Endothelial cell of umbilical vein (primary cell): ENCODE data around the gene MORC4. TPM values are rescaled to one million over a fixed set of nuclear protein-coding genes. Genes with fewer than 3 reads are reported as not detected.

Experiments used
- BruUV-seq: library from RNA; stranded (reverse); fragments of 400-500 nt; replicated peaks from 2 replicates; lab custom pipeline; 2021; lab: Mats Ljungman, UMichigan
- CTCF ChIA-PET: fragments of 300-600, 350-600 bp; sonication (Branson Sonifier 250); formaldehyde crosslinking; loops from one replicate; lab custom pipeline; 2021; ENCODE audit warnings: antibody characterized with exemption, inconsistent platforms; lab: Charles Lee
- POLR2A ChIA-PET: fragments of 300-600, 350-600 bp; sonication (Branson Sonifier 250); formaldehyde crosslinking; loops from one replicate; lab custom pipeline; 2021; ENCODE audit warnings: antibody characterized with exemption, inconsistent platforms; lab: Charles Lee
- DNase-seq: peaks from one replicate; pipeline ENCODE4 v3.0.0-alpha.2; 2011; ENCODE audit warnings: low read depth, low spot score
- FAIRE-seq: peaks from 2 replicates; lab custom pipeline; 2011; peaks lifted over from hg19 to GRCh38; lab: Jason Lieb, UNC
- H2AFZ ChIP-seq: 2 replicates; pipeline ENCODE4 v1.6.0; 2012; ENCODE audit warnings: low read depth, low read length, control low read depth, inconsistent platforms
- H3K27ac ChIP-seq: 2 replicates; pipeline ENCODE4 v1.5.1; 2011; ENCODE audit warnings: low read depth, mild to moderate bottlenecking, control low read depth, low read length, moderate library complexity; ENCODE audit not compliant: insufficient read depth
- H3K27me3 ChIP-seq, 2 experiments: 2 replicates each; pipeline versions ENCODE4 v1.6.0 to v1.6.1; 2011; ENCODE audit warnings: low read length in 2 of 2, mixed read lengths in 1 of 2; ENCODE audit not compliant: control insufficient read depth in 2 of 2, insufficient read depth in 2 of 2
- H3K36me3 ChIP-seq, 2 experiments: 2 replicates in 1 of 2; 3 replicates in 1 of 2; pipeline ENCODE4 v1.5.1; 2011; ENCODE audit warnings: low read length in 2 of 2, mild to moderate bottlenecking in 1 of 2, moderate library complexity in 1 of 2; ENCODE audit not compliant: control insufficient read depth in 2 of 2, insufficient read depth in 2 of 2; ENCODE audit errors: extremely low read depth in 1 of 2
- H3K4me1 ChIP-seq: 3 replicates; pipeline ENCODE4 v1.5.1; 2011; ENCODE audit warnings: mild to moderate bottlenecking, low read length; ENCODE audit not compliant: control insufficient read depth, insufficient read depth; ENCODE audit errors: extremely low read depth
- H3K4me2 ChIP-seq: 2 replicates; pipeline ENCODE4 v1.6.1; 2011; ENCODE audit warnings: low read length, control low read depth, mixed read lengths; ENCODE audit not compliant: insufficient read depth
- H3K4me3 ChIP-seq, 3 experiments: fragments of 200-600 bp in 1 of 3; sonication (generic), shearing (Covaris generic) in 1 of 3; replicated peaks in 1 of 3; 2 replicates each; pipeline ENCODE4 v1.5.1; 2011 to 2016; ENCODE audit warnings: control low read depth in 3 of 3, low read length in 3 of 3, mild to moderate bottlenecking in 2 of 3, inconsistent platforms in 1 of 3, low read depth in 1 of 3, moderate library complexity in 1 of 3; ENCODE audit not compliant: insufficient read depth in 1 of 3
- H3K79me2 ChIP-seq: 2 replicates; pipeline ENCODE4 v1.6.0; 2012; ENCODE audit warnings: low read length, inconsistent platforms; ENCODE audit not compliant: control insufficient read depth, insufficient read depth
- H3K9ac ChIP-seq: replicated peaks from 2 replicates; pipeline ENCODE3; 2011; ENCODE audit warnings: low read length, control low read depth; ENCODE audit not compliant: insufficient read depth; ENCODE audit errors: extremely low read depth
- H3K9me1 ChIP-seq: replicated peaks from 3 replicates; pipeline ENCODE4 v1.6.0; 2011; ENCODE audit warnings: mild to moderate bottlenecking, low read length; ENCODE audit not compliant: control insufficient read depth, insufficient read depth; ENCODE audit errors: extremely low read depth
- H3K9me3 ChIP-seq: replicated peaks from 2 replicates; pipeline ENCODE4 v1.5.1; 2012; ENCODE audit warnings: low read length, inconsistent platforms; ENCODE audit not compliant: control insufficient read depth, insufficient read depth
- H4K20me1 ChIP-seq: replicated peaks from 2 replicates; pipeline ENCODE3; 2011; ENCODE audit warnings: mild to moderate bottlenecking, low read length; ENCODE audit not compliant: control insufficient read depth, insufficient read depth; ENCODE audit errors: extremely low read depth
- EZH2 ChIP-seq: IDR thresholded peaks from 2 replicates; pipeline ENCODE4 v1.6.1; 2012; ENCODE audit warnings: borderline replicate concordance, low read depth, mild to moderate bottlenecking, moderate library complexity, low read length, inconsistent platforms; ENCODE audit not compliant: severe bottlenecking
- FOS ChIP-seq: IDR thresholded peaks from 2 replicates; pipeline ENCODE4 v1.6.1; 2011; ENCODE audit warnings: mild to moderate bottlenecking, low read length, moderate library complexity, borderline replicate concordance; ENCODE audit not compliant: insufficient read depth
- GATA2 ChIP-seq: IDR thresholded peaks from 2 replicates; pipeline ENCODE4 v1.7.0; 2011; ENCODE audit warnings: low read depth, mild to moderate bottlenecking, moderate library complexity, mixed read lengths, low read length; ENCODE audit not compliant: insufficient read length, insufficient read depth
- JUN ChIP-seq: IDR thresholded peaks from 2 replicates; pipeline ENCODE4 v1.6.1; 2011; ENCODE audit warnings: borderline replicate concordance, low read depth; ENCODE audit not compliant: insufficient read length, insufficient read depth
- MYC ChIP-seq: IDR thresholded peaks from one replicate; pipeline ENCODE4 v1.6.1; 2011; ENCODE audit warnings: mild to moderate bottlenecking, low read depth, low read length
- POLR2A ChIP-seq: IDR thresholded peaks from 2 replicates; pipeline ENCODE4 v1.6.1; 2012; ENCODE audit warnings: low read depth, mild to moderate bottlenecking, control low read depth, low read length
- POLR2AphosphoS5 ChIP-seq: IDR thresholded peaks from 2 replicates; pipeline ENCODE4 v1.6.1; 2012; ENCODE audit warnings: low read depth, mild to moderate bottlenecking, control low read depth, low read length, moderate library complexity; ENCODE audit not compliant: insufficient read depth
- dilution Hi-C: fragments of 300-500 bp; cut with MboI; formaldehyde crosslinking; loops from one replicate; pipeline ENCODE4 v1.15.0; 2019; ENCODE audit warnings: low sequenced_read_pairs; ENCODE audit not compliant: extremely low pct_ligation_motif_present
- intact Hi-C: fragments of 100-400 bp; cut with micrococcal nuclease; formaldehyde crosslinking; loops from one replicate; pipeline ENCODE4 v1.10.0; 2022
- polyA plus RNA-seq, 4 experiments: library from polyadenylated mRNA; depleted of rRNA in 3 of 4; stranded (reverse) in 3 of 4; unstranded in 1 of 4; fragments of >200 nt; gene quantifications; 2 replicates each; pipeline versions ENCODE4 v1.2.1 to v1.2.3, GENCODE V29; 2011 to 2012; ENCODE audit warnings: missing spikeins in 1 of 4
- total RNA-seq: library from RNA; stranded (reverse); gene quantifications from 2 replicates; pipeline ENCODE4 v1.2.3, GENCODE V29; 2021
- TF ChIP-seq, protein P1 (sequence below): IDR thresholded peaks from 2 replicates; pipeline ENCODE4 v1.6.1; 2011; ENCODE audit not compliant: insufficient read depth, insufficient read length
- TF ChIP-seq, protein P2 (sequence below), 2 donors: IDR thresholded peaks; 1 replicate in 1 of 2; 2 replicates in 1 of 2; pipeline ENCODE4 v1.5.1; 2011; ENCODE audit warnings: low read length in 2 of 2, mild to moderate bottlenecking in 2 of 2, moderate library complexity in 2 of 2, control low read depth in 1 of 2, inconsistent platforms in 1 of 2, low read depth in 1 of 2; ENCODE audit not compliant: insufficient read depth in 1 of 2; ENCODE audit errors: extremely low read depth in 1 of 2

MORC4 gene
- total and polyA plus RNA-seq, 2 donors (not counting 3 experiments of a cell fraction or from before 2014, with no cell fraction given), result 4.3 to 12.0 TPM

DNA sequence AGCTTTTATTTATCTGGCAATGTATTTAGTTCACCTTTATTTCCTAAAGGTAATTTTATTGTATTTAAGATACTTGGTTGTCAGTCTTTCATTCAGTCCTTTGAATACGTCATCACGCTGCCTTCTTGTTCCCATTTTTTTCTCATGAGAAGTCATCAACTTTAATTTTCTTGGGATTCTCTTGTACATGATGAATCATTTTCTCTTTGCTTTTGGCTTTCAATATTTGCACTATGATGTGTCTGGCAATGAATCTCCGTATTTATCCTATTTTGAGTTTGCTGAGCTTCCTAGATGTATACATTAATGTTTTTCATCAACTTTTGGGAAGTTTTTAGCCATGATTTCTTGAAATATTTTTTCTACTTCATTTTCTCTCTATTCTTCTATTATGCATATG is 51.4 kb downstream of the MORC4 start:
- H4K20me1 ChIP-seq, result no peaks in the 10 kb centered on the region
- dilution Hi-C loops, result no loop called here
- no peaks in the 10 kb centered on the region for H3K36me3 ChIP-seq
- intact Hi-C loops, result no loop called here
- H3K9me1 ChIP-seq, result no peaks in the 10 kb centered on the region
- H3K4me1 ChIP-seq, result no peaks in the 10 kb centered on the region
- no peak overlapping the region for H3K4me3 ChIP-seq
- no peak overlapping the region for H3K9ac ChIP-seq
- H3K4me2 ChIP-seq, result no peak overlapping the region
- H3K79me2 ChIP-seq, result no peaks in the 10 kb centered on the region
- H2AFZ ChIP-seq, result no peak overlapping the region
- BruUV-seq, result no TSS peak
- DNase-seq (no peak), FAIRE-seq (no peak)
- CTCF ChIA-PET, result interaction anchor here (1.0 kb wide), 1 partner anchor 11 kb away, joined by 4 read pairs; no protein-coding TSS in a partner anchor
- POLR2A ChIA-PET, result no interaction called here
- no peaks in the 10 kb centered on the region for H3K9me3 ChIP-seq
- H3K27ac ChIP-seq, result no peak overlapping the region
- no peak for TF ChIP-seq MYC
- no peak for TF ChIP-seq POLR2A
- TF ChIP-seq, protein P1, sequence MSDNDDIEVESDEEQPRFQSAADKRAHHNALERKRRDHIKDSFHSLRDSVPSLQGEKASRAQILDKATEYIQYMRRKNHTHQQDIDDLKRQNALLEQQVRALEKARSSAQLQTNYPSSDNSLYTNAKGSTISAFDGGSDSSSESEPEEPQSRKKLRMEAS, result no peak
- no peak for TF ChIP-seq POLR2AphosphoS5
- TF ChIP-seq, protein P2, sequence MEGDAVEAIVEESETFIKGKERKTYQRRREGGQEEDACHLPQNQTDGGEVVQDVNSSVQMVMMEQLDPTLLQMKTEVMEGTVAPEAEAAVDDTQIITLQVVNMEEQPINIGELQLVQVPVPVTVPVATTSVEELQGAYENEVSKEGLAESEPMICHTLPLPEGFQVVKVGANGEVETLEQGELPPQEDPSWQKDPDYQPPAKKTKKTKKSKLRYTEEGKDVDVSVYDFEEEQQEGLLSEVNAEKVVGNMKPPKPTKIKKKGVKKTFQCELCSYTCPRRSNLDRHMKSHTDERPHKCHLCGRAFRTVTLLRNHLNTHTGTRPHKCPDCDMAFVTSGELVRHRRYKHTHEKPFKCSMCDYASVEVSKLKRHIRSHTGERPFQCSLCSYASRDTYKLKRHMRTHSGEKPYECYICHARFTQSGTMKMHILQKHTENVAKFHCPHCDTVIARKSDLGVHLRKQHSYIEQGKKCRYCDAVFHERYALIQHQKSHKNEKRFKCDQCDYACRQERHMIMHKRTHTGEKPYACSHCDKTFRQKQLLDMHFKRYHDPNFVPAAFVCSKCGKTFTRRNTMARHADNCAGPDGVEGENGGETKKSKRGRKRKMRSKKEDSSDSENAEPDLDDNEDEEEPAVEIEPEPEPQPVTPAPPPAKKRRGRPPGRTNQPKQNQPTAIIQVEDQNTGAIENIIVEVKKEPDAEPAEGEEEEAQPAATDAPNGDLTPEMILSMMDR (IDR thresholded peaks at IDR 0.05; ENCODE audit: extremely low read depth in 1 of 2, insufficient read depth in 1 of 2, low read depth in 1 of 2, low read length in 2 of 2), result no peak
- no peaks in the 10 kb centered on the region for H3K27me3 ChIP-seq

GRCh38 chrX:106946464-106946863 is 53.5 kb downstream of the MORC4 start:
- CTCF ChIA-PET, result interaction anchor here (1.0 to 1.5 kb wide), 2 partner anchors 14 to 48 kb away, joined by 3 to 4 read pairs; no protein-coding TSS in a partner anchor
- intact Hi-C loops, result no loop called here
- no TSS peak for BruUV-seq

More at GRCh38 chrX:106946464-106946863, 53.5 kb downstream of the MORC4 start:
- POLR2A ChIA-PET, result no interaction called here
- H3K27me3 ChIP-seq, result no peaks in the 10 kb centered on the region
- FAIRE-seq (no peak), DNase-seq (no peak)
- H3K79me2 ChIP-seq, result no peaks in the 10 kb centered on the region
- H3K4me2 ChIP-seq, result no peak overlapping the region
- TF ChIP-seq MYC (no peak), FOS (no peak), EZH2 (no peak), GATA2 (no peak), POLR2AphosphoS5 (no peak), JUN (no peak), POLR2A (no peak)
- TF ChIP-seq, protein P1, result no peak
- TF ChIP-seq, protein P2 (IDR thresholded peaks at IDR 0.05; ENCODE audit: extremely low read depth in 1 of 2, insufficient read depth in 1 of 2, low read depth in 1 of 2, low read length in 2 of 2), result no peak
- no peak overlapping the region for H3K9ac ChIP-seq
- dilution Hi-C loops, result no loop called here
- H3K27ac ChIP-seq, result no peak overlapping the region
- no peaks in the 10 kb centered on the region for H4K20me1 ChIP-seq
- H3K9me3 ChIP-seq, result no peaks in the 10 kb centered on the region
- H3K4me3 ChIP-seq, result no peak overlapping the region
- H3K4me1 ChIP-seq, result no peaks in the 10 kb centered on the region
- H2AFZ ChIP-seq, result no peak overlapping the region
- H3K9me1 ChIP-seq, result no peaks in the 10 kb centered on the region
- no peaks in the 10 kb centered on the region for H3K36me3 ChIP-seq
